HG02678 (cell line): ENCODE measurements around the gene AK1.
A peak's percentile ranks its signal among the peaks of the same experiment; 100 is the strongest.

ENCODE experiments used
- ATAC-seq: cut with Tn5 transposase; IDR thresholded peaks from one replicate; pipeline ENCODE4 v1.9.1; 2021; ENCODE audit warnings: mild to moderate bottlenecking, moderate library complexity; ENCODE audit not compliant: unreplicated experiment

The AK1 gene

GRCh38 chr9:127877566-127877998 lies at the start of gene AK1:
TSS of gene AK1 (minus strand) at chr9:127877675. CDS start at chr9:127874617, 3,058 bp downstream.
- ATAC-seq = no peak

GRCh38 chr9:127926906-127927200 lies 49.4 kb upstream of the AK1 start:
- no peak for ATAC-seq

GRCh38 chr9:127925959-127926905 lies 48.8 kb upstream of the AK1 start:
- ATAC-seq = no peak

- no peak for ATAC-seq
These were observed 47.4 kb upstream of the AK1 start for GRCh38 chr9:127924736-127925444.

GRCh38 chr9:127923771-127924170 lies 46.3 kb upstream of the AK1 start:
- no peak for ATAC-seq

GRCh38 chr9:127923046-127923445 lies 45.6 kb upstream of the AK1 start:
- ATAC-seq = no peak

GRCh38 chr9:127921557-127922120 lies 44.2 kb upstream of the AK1 start:
- no peak for ATAC-seq

GRCh38 chr9:127920794-127921193 lies 43.3 kb upstream of the AK1 start:
- ATAC-seq = no peak

- ATAC-seq = no peak
These were observed 41.9 kb upstream of the AK1 start for GRCh38 chr9:127919253-127919815.

GRCh38 chr9:127918183-127919107 lies 41.0 kb upstream of the AK1 start:
- no peak for ATAC-seq

GRCh38 chr9:127917603-127918002 lies 40.1 kb upstream of the AK1 start:
- ATAC-seq = peak; percentile 25

GRCh38 chr9:127916720-127917581 lies 39.5 kb upstream of the AK1 start, which contains the start of gene ST6GALNAC4:
TSS of gene ST6GALNAC4 (minus strand) at chr9:127917041. CDS start at chr9:127916419, 622 bp downstream.
- ATAC-seq = peak; percentile 79

GRCh38 chr9:127915801-127916719 lies 38.6 kb upstream of the AK1 start:
- ATAC-seq = peak; percentile 29

- no peak for ATAC-seq
These were observed 37.9 kb upstream of the AK1 start for GRCh38 chr9:127915325-127915752.

- no peak for ATAC-seq
These were observed 36.2 kb upstream of the AK1 start for GRCh38 chr9:127913682-127914081.

- ATAC-seq = no peak
These were observed 35.4 kb upstream of the AK1 start for GRCh38 chr9:127912882-127913281.

GRCh38 chr9:127912296-127912695 lies 34.8 kb upstream of the AK1 start:
- ATAC-seq = no peak

GRCh38 chr9:127910613-127911205 lies 33.2 kb upstream of the AK1 start:
- ATAC-seq = no peak
